A673 (cell line): ENCODE data around the gene ASPSCR1. TPM values are rescaled to one million over a fixed set of nuclear protein-coding genes. Genes with fewer than 3 reads are reported as not detected.

ENCODE experiments used
- BruUV-seq: library from RNA; stranded (reverse); fragments of 400-500 nt; replicated peaks from 2 replicates; lab custom pipeline; 2021; lab: Mats Ljungman, UMichigan
- CTCF ChIA-PET: fragments of 300-600 bp; sonication (Branson Sonifier 250); formaldehyde crosslinking; loops from one replicate; lab custom pipeline; 2022; ENCODE audit warnings: antibody characterized with exemption; lab: Charles Lee
- POLR2A ChIA-PET: fragments of 300-600 bp; sonication (Branson Sonifier 250); formaldehyde crosslinking; loops from one replicate; lab custom pipeline; 2022; ENCODE audit warnings: antibody characterized with exemption; ENCODE audit not compliant: low non-redundant PET; lab: Charles Lee
- DNase-seq: peaks from one replicate; pipeline ENCODE4 v3.0.0-alpha.2; 2015; ENCODE audit warnings: low spot score
- H3K27ac ChIP-seq: fragments of 200-600 bp; sonication (generic); 2 replicates; pipeline ENCODE4 v1.5.1; 2016; ENCODE audit warnings: mixed run types, low read depth, mild to moderate bottlenecking, mixed read lengths, antibody characterized with exemption, low read length; ENCODE audit not compliant: poor library complexity, severe bottlenecking
- H3K27me3 ChIP-seq: fragments of 200-600 bp; sonication (generic); replicated peaks from 2 replicates; pipeline ENCODE4 v1.6.1; 2017; ENCODE audit warnings: mixed run types, low read depth, mild to moderate bottlenecking, mixed read lengths, antibody characterized with exemption, low read length; ENCODE audit not compliant: insufficient read depth, poor library complexity
- H3K36me3 ChIP-seq: fragments of 200-600 bp; sonication (generic); 2 replicates; pipeline ENCODE4 v1.6.1; 2016; ENCODE audit warnings: mixed run types, mild to moderate bottlenecking, mixed read lengths, antibody characterized with exemption, low read length; ENCODE audit not compliant: insufficient read depth, poor library complexity, severe bottlenecking
- H3K4me1 ChIP-seq: fragments of 200-600 bp; sonication (generic); 2 replicates; pipeline ENCODE4 v1.6.1; 2017; ENCODE audit warnings: mixed run types, mild to moderate bottlenecking, mixed read lengths, antibody characterized with exemption, low read length; ENCODE audit not compliant: insufficient read depth, poor library complexity, severe bottlenecking
- H3K4me3 ChIP-seq: fragments of 200-600 bp; sonication (generic); 2 replicates; pipeline ENCODE4 v1.5.1; 2016; ENCODE audit warnings: low read depth, mixed run types, mild to moderate bottlenecking, mixed read lengths, low read length; ENCODE audit not compliant: poor library complexity, severe bottlenecking
- H3K9me3 ChIP-seq: fragments of 200-600 bp; sonication (generic); 2 replicates; pipeline ENCODE4 v1.6.1; 2016; ENCODE audit warnings: mixed run types, low read depth, mild to moderate bottlenecking, mixed read lengths, antibody characterized with exemption, low read length; ENCODE audit not compliant: poor library complexity, severe bottlenecking
- CTCF ChIP-seq: fragments of 300-800, 200-600 bp; sonication (generic); conservative IDR thresholded peaks from 2 replicates; pipeline ENCODE4 v1.5.1; 2017; ENCODE audit warnings: low read depth, mild to moderate bottlenecking, antibody characterized with exemption, low read length, moderate library complexity, mixed read lengths
- EZH2 ChIP-seq: fragments of 200-600 bp; sonication (generic); IDR thresholded peaks from 2 replicates; pipeline ENCODE4 v1.6.1; 2017; ENCODE audit warnings: borderline replicate concordance, low read depth, mild to moderate bottlenecking, mixed read lengths, antibody characterized with exemption, low read length; ENCODE audit not compliant: poor library complexity, severe bottlenecking
- intact Hi-C: fragments of 100-400 bp; cut with micrococcal nuclease; formaldehyde crosslinking; loops from one replicate; pipeline ENCODE4 v1.10.0; 2022; ENCODE audit not compliant: unreplicated experiment
- total RNA-seq: library from RNA; stranded (reverse); gene quantifications from 2 replicates; pipeline ENCODE4 v1.2.3, GENCODE V29; 2021

ASPSCR1 gene
- total RNA-seq, 1 experiment from 2014 or later = 46.2 TPM

GRCh38 chr17:82031885-82032627, 54.6 kb downstream of the ASPSCR1 start:
- H3K27ac ChIP-seq = no peak overlapping the region
- DNase-seq = no peak
- no TSS peak for BruUV-seq
- no peaks in the 10 kb centered on the region for H3K9me3 ChIP-seq
- TF ChIP-seq EZH2 (no peak), CTCF (no peak)
- ChIA-PET CTCF (no interaction called here), POLR2A (no interaction called here)
- peaks cover 3% of the 10 kb centered on the region for H3K36me3 ChIP-seq
- H3K27me3 ChIP-seq = no peaks in the 10 kb centered on the region
- peak overlapping the region; percentile 67 for H3K4me3 ChIP-seq
- intact Hi-C loops = loop anchor here (5.0 kb wide), 1 partner anchor 120 kb away; no protein-coding TSS in a partner anchor
- peaks cover 11% of the 10 kb centered on the region for H3K4me1 ChIP-seq

- H3K4me3 ChIP-seq = no peak overlapping the region
- intact Hi-C loops = loop anchor here (5.0 kb wide), 1 partner anchor 119 kb away; no protein-coding TSS in a partner anchor
- no peaks in the 10 kb centered on the region for H3K9me3 ChIP-seq
- H3K27me3 ChIP-seq = no peaks in the 10 kb centered on the region
- CTCF ChIA-PET = no interaction called here
- POLR2A ChIA-PET = no interaction called here
- no peak for DNase-seq
- BruUV-seq = no TSS peak
- no peaks in the 10 kb centered on the region for H3K36me3 ChIP-seq
- no peak overlapping the region for H3K27ac ChIP-seq
- peaks cover 11% of the 10 kb centered on the region for H3K4me1 ChIP-seq
- TF ChIP-seq EZH2 (no peak), CTCF (no peak)
These were observed 56.1 kb downstream of the ASPSCR1 start for GRCh38 chr17:82033359-82034085.

- no peak overlapping the region for H3K4me3 ChIP-seq
- intact Hi-C loops = loop anchor here (5.0 kb wide), 2 partner anchors 63 to 118 kb away; partner anchors contain the start of gene FASN
- H3K9me3 ChIP-seq = no peaks in the 10 kb centered on the region
- no TSS peak for BruUV-seq
- CTCF ChIA-PET = interaction anchor here (0.5 to 0.7 kb wide), 2 partner anchors 82 to 151 kb away, joined by 3 to 5 read pairs; no protein-coding TSS in a partner anchor
- no peak for DNase-seq
- H3K4me1 ChIP-seq = peaks cover 11% of the 10 kb centered on the region
- no peak for TF ChIP-seq EZH2
- TF ChIP-seq CTCF = no peak
- no peak overlapping the region for H3K27ac ChIP-seq
- H3K27me3 ChIP-seq = no peaks in the 10 kb centered on the region
- H3K36me3 ChIP-seq = no peaks in the 10 kb centered on the region
- POLR2A ChIA-PET = no interaction called here
These were observed 57.1 kb downstream of the ASPSCR1 start for GRCh38 chr17:82034371-82035011.
